NCI-H1930 (cell line): Measurements from ENCODE around the gene DNAJC11.
"Not testable (repeated sequence)": the region's sequence is repeated elsewhere in the genome, so short reads cannot be mapped to it uniquely, and the experiment has no call there.

ENCODE experiments used
- DNase-seq, 2 experiments: peaks; one replicate each; lab custom pipeline; 2025; lab: John Stamatoyannopoulos, UW

DNAJC11 gene

GRCh38 chr1:6601049-6601922 lies 100.3 kb downstream of the DNAJC11 start:
- no peak for DNase-seq

- no peak for DNase-seq
Measured at GRCh38 chr1:6600410-6601048, 101.1 kb downstream of the DNAJC11 start.

GRCh38 chr1:6599991-6600390 lies 101.6 kb downstream of the DNAJC11 start:
- DNase-seq: not testable (repeated sequence)

GRCh38 chr1:6599141-6599975 lies 102.3 kb downstream of the DNAJC11 start:
- no peak for DNase-seq

- no peak for DNase-seq
Measured at GRCh38 chr1:6597777-6598131, 103.9 kb downstream of the DNAJC11 start.

GRCh38 chr1:6596886-6597776 lies 104.5 kb downstream of the DNAJC11 start:
- DNase-seq: no peak

- DNase-seq: no peak
Measured at GRCh38 chr1:6596351-6596750, 105.3 kb downstream of the DNAJC11 start.

GRCh38 chr1:6594977-6595740 lies 106.5 kb downstream of the DNAJC11 start:
- no peak for DNase-seq

GRCh38 chr1:6593810-6594209 lies 107.8 kb downstream of the DNAJC11 start:
- no peak for DNase-seq

- DNase-seq: no peak
Measured at GRCh38 chr1:6592865-6593593, 108.6 kb downstream of the DNAJC11 start.

GRCh38 chr1:6592441-6592840 lies 109.2 kb downstream of the DNAJC11 start:
- no peak for DNase-seq

- no peak for DNase-seq
Measured at GRCh38 chr1:6591644-6592043, 110.0 kb downstream of the DNAJC11 start.

- no peak for DNase-seq
Measured at GRCh38 chr1:6591222-6591621, 110.4 kb downstream of the DNAJC11 start.

- DNase-seq: no peak
Measured at GRCh38 chr1:6590046-6590445, 111.6 kb downstream of the DNAJC11 start.

- no peak for DNase-seq
Measured at GRCh38 chr1:6588893-6589520, 112.6 kb downstream of the DNAJC11 start.

GRCh38 chr1:6588128-6588892 lies 113.3 kb downstream of the DNAJC11 start:
- DNase-seq: no peak

GRCh38 chr1:6587261-6588005 lies 114.2 kb downstream of the DNAJC11 start:
- no peak for DNase-seq

GRCh38 chr1:6586404-6586816 lies 115.2 kb downstream of the DNAJC11 start:
- DNase-seq: no peak
